Activated CD4-positive, alpha-beta T cell treated with anti-CD3 and anti-CD28 coated beads, Interleukin-2, amount 50 U/mL, for 4 hours (primary cell): ENCODE results near the gene LENEP.

Experiments
- DNase-seq, 2 experiments: peaks; one replicate each; pipeline ENCODE4 v3.0.0-alpha.2; 2020

LENEP gene

GRCh38 chr1:155000726-155001424, 7.5 kb downstream of the LENEP start:
- DNase-seq, result peak; percentile 61 to 67

- DNase-seq, result no peak
Observed at GRCh38 chr1:155001425-155001674, 8.0 kb downstream of the LENEP start.

- DNase-seq, result peak; percentile 99
Observed at GRCh38 chr1:155001675-155002463, 8.5 kb downstream of the LENEP start.

- no peak for DNase-seq
Observed at GRCh38 chr1:155002464-155003226, 9.3 kb downstream of the LENEP start, which contains the start of gene ZBTB7B. Gene ZBTB7B (plus strand): TSS chr1:155002802. CDS start chr1:155014661, 11,859 bp downstream.

- no peak for DNase-seq
Observed at GRCh38 chr1:155003227-155003765, 9.9 kb downstream of the LENEP start.

GRCh38 chr1:155003766-155004351, 10.5 kb downstream of the LENEP start:
- no peak for DNase-seq

- DNase-seq, result no peak
Observed at GRCh38 chr1:155004352-155005075, 11.1 kb downstream of the LENEP start.

- no peak for DNase-seq
Observed at GRCh38 chr1:155005076-155006011, 12.0 kb downstream of the LENEP start.

GRCh38 chr1:155006601-155007101, 13.3 kb downstream of the LENEP start:
- peak in 1 of 2 experiments; percentile 34 for DNase-seq

GRCh38 chr1:155007251-155007828, 14.0 kb downstream of the LENEP start:
- DNase-seq, result no peak

- DNase-seq, result peak; percentile 49 to 57
Observed at GRCh38 chr1:155008015-155008941, 14.9 kb downstream of the LENEP start.

GRCh38 chr1:155009221-155009711, 15.9 kb downstream of the LENEP start:
- DNase-seq, result no peak

GRCh38 chr1:155009742-155010141, 16.4 kb downstream of the LENEP start:
- DNase-seq, result no peak

GRCh38 chr1:155010211-155010918, 17.0 kb downstream of the LENEP start:
- DNase-seq, result no peak

- DNase-seq, result no peak
Observed at GRCh38 chr1:155011004-155011416, 17.6 kb downstream of the LENEP start.

GRCh38 chr1:155011437-155012025, 18.1 kb downstream of the LENEP start:
- DNase-seq, result no peak

GRCh38 chr1:155012026-155012546, 18.7 kb downstream of the LENEP start:
- DNase-seq, result no peak
